Loucy (cell line): ENCODE measurements around the gene CGB2.
"Not testable (repeated sequence)": the region's sequence is repeated elsewhere in the genome, so short reads cannot be mapped to it uniquely, and the experiment has no call there.

Experiments used
- H2AFZ ChIP-seq: fragments of 200-600 bp; sonication (generic); 2 replicates; pipeline ENCODE4 v1.6.0; 2016; ENCODE audit warnings: antibody characterized with exemption, mild to moderate bottlenecking, low read length, moderate library complexity
- H3F3A ChIP-seq: fragments of 200-600 bp; 2 replicates; pipeline ENCODE4 v1.6.0; 2016; ENCODE audit warnings: antibody characterized with exemption, low read depth, mild to moderate bottlenecking
- H3K27me3 ChIP-seq: fragments of 200-600 bp; sonication (generic); 2 replicates; pipeline ENCODE4 v1.6.1; 2014; ENCODE audit warnings: low read length, mild to moderate bottlenecking; ENCODE audit not compliant: insufficient read depth, poor library complexity, severe bottlenecking
- H3K36me3 ChIP-seq: fragments of 200-600 bp; sonication (generic); 2 replicates; pipeline ENCODE4 v1.6.1; 2016; ENCODE audit warnings: low read length; ENCODE audit not compliant: insufficient read depth
- H3K4me1 ChIP-seq: fragments of 200-600 bp; sonication (generic); 2 replicates; pipeline ENCODE4 v1.5.1; 2014; ENCODE audit warnings: low read length, mild to moderate bottlenecking; ENCODE audit not compliant: insufficient read depth, poor library complexity, severe bottlenecking
- H3K4me2 ChIP-seq: fragments of 200-600 bp; sonication (generic); 2 replicates; pipeline ENCODE4 v1.6.0; 2014; ENCODE audit warnings: antibody characterized with exemption, low read length, low read depth, mild to moderate bottlenecking; ENCODE audit not compliant: poor library complexity, severe bottlenecking
- H3K4me3 ChIP-seq: fragments of 200-600 bp; sonication (generic); 2 replicates; pipeline ENCODE4 v1.5.1; 2014; ENCODE audit warnings: low read length, mild to moderate bottlenecking, mixed read lengths; ENCODE audit not compliant: poor library complexity, severe bottlenecking
- H3K79me2 ChIP-seq: fragments of 200-600 bp; sonication (generic); 2 replicates; pipeline ENCODE4 v1.6.1; 2014; ENCODE audit warnings: low read length; ENCODE audit not compliant: insufficient read depth
- H3K9ac ChIP-seq: fragments of 200-600 bp; sonication (generic); 2 replicates; pipeline ENCODE4 v1.6.0; 2014; ENCODE audit warnings: mild to moderate bottlenecking, low read depth, low read length, moderate library complexity; ENCODE audit not compliant: poor library complexity, severe bottlenecking
- H3K9me2 ChIP-seq: fragments of 200-600 bp; sonication (generic); replicated peaks from 2 replicates; pipeline ENCODE4 v1.6.1; 2016; ENCODE audit warnings: low read depth, low read length, mixed read lengths
- H3K9me3 ChIP-seq: fragments of 200-600 bp; sonication (generic); 2 replicates; pipeline ENCODE4 v1.6.1; 2014; ENCODE audit warnings: mild to moderate bottlenecking, antibody characterized with exemption, low read length, low read depth; ENCODE audit not compliant: insufficient read depth
- H4K20me1 ChIP-seq: fragments of 200-600 bp; sonication (generic); 2 replicates; pipeline ENCODE4 v1.6.0; 2014; ENCODE audit warnings: antibody characterized with exemption, low read length, mild to moderate bottlenecking; ENCODE audit not compliant: insufficient read depth, poor library complexity, severe bottlenecking
- CTCF ChIP-seq: fragments of 200-600 bp; sonication (generic); conservative IDR thresholded peaks from 2 replicates; pipeline ENCODE4 v1.5.1; 2014; ENCODE audit warnings: mild to moderate bottlenecking, antibody characterized with exemption, low read length
- EZH2phosphoT487 ChIP-seq: fragments of 200-600 bp; IDR thresholded peaks from 2 replicates; pipeline ENCODE4 v1.6.1; 2018; ENCODE audit warnings: antibody characterized with exemption, mild to moderate bottlenecking, moderate library complexity, borderline replicate concordance

Gene CGB2

DNA sequence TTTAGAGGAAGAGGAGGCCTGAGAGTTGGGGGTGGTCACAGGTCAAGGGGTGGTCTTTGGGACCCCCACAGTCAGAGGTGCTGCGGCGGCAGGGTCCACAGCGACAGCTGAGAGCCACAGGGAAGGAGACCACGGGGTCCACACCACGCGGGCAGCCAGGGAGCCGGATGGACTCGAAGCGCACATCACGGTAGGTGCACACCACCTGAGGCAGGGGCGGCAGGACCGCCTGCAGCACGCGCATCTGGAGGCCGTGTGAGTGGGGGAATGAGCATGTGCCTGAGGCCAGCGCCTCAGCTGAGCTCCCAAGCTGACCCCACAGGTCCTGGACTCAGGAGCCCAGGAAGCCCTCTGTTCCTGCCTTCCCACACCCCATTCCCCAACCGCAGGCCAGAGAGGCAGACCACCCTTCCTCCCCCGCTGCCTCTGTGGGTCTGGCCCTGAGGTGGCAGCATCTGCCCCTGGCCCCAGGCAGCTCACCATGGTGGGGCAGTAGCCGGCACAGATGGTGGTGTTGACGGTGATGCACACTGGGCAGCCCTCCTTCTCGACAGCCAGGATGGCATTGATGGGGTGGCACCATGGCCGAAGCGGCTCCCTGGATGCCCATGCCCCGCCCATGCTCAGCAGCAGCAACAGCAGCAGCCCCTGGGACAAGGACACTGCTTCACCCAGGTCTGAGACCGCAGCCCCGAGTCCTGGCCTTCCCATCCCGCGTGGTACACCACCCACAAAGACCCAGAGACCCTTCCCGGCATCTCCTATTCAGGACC is 15.4 kb upstream of the CGB2 start:
- Histone ChIP-seq H3K9ac (no peak overlapping the region), H3K9me3 (no peaks in the 10 kb centered on the region), H3K4me2 (no peak overlapping the region), H3K9me2 (no peaks in the 10 kb centered on the region), H3K36me3 (peaks cover 34% of the 10 kb centered on the region; the same call in 1 of the 2 replicates), H3K27me3 (no peaks in the 10 kb centered on the region), H3K4me1 (peaks cover 7% of the 10 kb centered on the region), H3K79me2 (no peaks in the 10 kb centered on the region), H2AFZ (no peak overlapping the region), H3F3A (no peaks in the 10 kb centered on the region), H3K4me3 (no peak overlapping the region), H4K20me1 (no peaks in the 10 kb centered on the region)
- no peak for TF ChIP-seq EZH2phosphoT487
- no peak for TF ChIP-seq CTCF

DNA sequence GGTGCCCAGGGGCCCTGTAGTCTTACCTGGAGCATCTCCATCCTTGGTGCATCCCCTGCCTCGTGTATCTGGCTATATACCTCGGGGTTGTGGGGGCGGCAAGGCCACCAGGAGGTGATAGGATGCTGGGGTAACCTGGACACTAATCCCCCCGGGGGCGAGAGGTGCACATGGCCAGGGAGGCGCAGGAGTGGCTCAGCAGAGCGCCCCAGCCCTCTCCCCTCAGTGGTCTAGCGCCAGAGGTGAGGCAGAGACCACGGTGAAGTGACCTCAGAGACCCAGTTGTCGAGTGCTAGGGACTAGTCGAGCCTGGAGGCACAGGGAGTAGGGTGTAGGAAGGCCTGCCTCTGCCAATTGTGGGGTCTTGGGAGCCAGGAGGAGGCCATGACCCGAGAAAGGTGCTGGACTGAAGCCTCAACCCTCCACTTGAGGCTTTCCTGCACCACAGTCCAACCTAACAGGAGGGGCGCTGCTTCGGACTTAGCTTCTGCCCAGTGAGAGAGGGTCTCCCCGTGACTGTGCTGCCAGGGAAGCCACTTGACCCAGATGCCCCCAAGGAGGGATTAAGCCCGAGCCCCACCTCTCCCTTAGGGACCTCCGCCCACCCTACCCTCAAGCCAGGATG is 14.5 kb upstream of the CGB2 start, which contains the start of gene LHB:
Gene LHB, minus strand, starts transcription at position 51 of the 625 bp plus-strand sequence. Its CDS starts 10 bp downstream, at position 41.
- Histone ChIP-seq H2AFZ (no peak within 1 kb of the TSS), H3K4me1 (peaks cover 7% of the 10 kb centered on the region), H3K36me3 (peaks cover 25% of the 10 kb centered on the region; the same call in 1 of the 2 replicates), H3K4me3 (no peak within 1 kb of the TSS), H4K20me1 (no peaks in the 10 kb centered on the region), H3K9ac (no peak within 1 kb of the TSS), H3K4me2 (no peak within 1 kb of the TSS), H3F3A (no peaks in the 10 kb centered on the region), H3K9me3 (no peaks in the 10 kb centered on the region), H3K27me3 (no peaks in the 10 kb centered on the region), H3K9me2 (no peaks in the 10 kb centered on the region), H3K79me2 (no peaks in the 10 kb centered on the region)
- TF ChIP-seq CTCF (no peak), EZH2phosphoT487 (no peak)

- no peaks in the 10 kb centered on the region for H3K79me2 ChIP-seq
- no peaks in the 10 kb centered on the region for H3K9me3 ChIP-seq
- H2AFZ ChIP-seq = no peak overlapping the region
- H3K36me3 ChIP-seq = peaks cover 20% of the 10 kb centered on the region; the same call in 1 of the 2 replicates
- H3K27me3 ChIP-seq = no peaks in the 10 kb centered on the region
- no peak overlapping the region for H3K4me2 ChIP-seq
- no peaks in the 10 kb centered on the region for H4K20me1 ChIP-seq
- no peaks in the 10 kb centered on the region for H3K9me2 ChIP-seq
- H3K4me1 ChIP-seq = peaks cover 7% of the 10 kb centered on the region
- no peak for TF ChIP-seq EZH2phosphoT487
- TF ChIP-seq CTCF = no peak; the same call in 1 of the 2 replicates
- no peak overlapping the region for H3K4me3 ChIP-seq
- H3K9ac ChIP-seq = no peak overlapping the region
- no peaks in the 10 kb centered on the region for H3F3A ChIP-seq
These were observed 13.9 kb upstream of the CGB2 start for GRCh38 chr19:49017666-49018351.

GRCh38 chr19:49018388-49019241 is 13.1 kb upstream of the CGB2 start:
- H3K36me3 ChIP-seq = peaks cover 20% of the 10 kb centered on the region; the same call in 1 of the 2 replicates
- not testable (repeated sequence) for H3K4me2 ChIP-seq, H2AFZ ChIP-seq, H3K4me3 ChIP-seq, H3F3A ChIP-seq, H3K27me3 ChIP-seq, H3K9ac ChIP-seq, H4K20me1 ChIP-seq, H3K9me3 ChIP-seq, H3K9me2 ChIP-seq, H3K4me1 ChIP-seq, H3K79me2 ChIP-seq
